H7 (cell line): ENCODE results near the gene DGKB. TPM values are rescaled to one million over a fixed set of nuclear protein-coding genes. Genes with fewer than 3 reads are reported as not detected.
A peak's percentile ranks its signal among the peaks of the same experiment; 100 is the strongest.

ENCODE experiments used
- DNase-seq: peaks from one replicate; pipeline ENCODE4 v3.0.0; 2012
- H3K27me3 ChIP-seq: 2 replicates; pipeline ENCODE4 v1.6.0; 2011; ENCODE audit warnings: mild to moderate bottlenecking, low read length; ENCODE audit not compliant: control insufficient read depth, insufficient read depth
- H3K36me3 ChIP-seq: replicated peaks from 2 replicates; pipeline ENCODE4 v1.5.1; 2011; ENCODE audit warnings: low read length; ENCODE audit not compliant: control insufficient read depth, insufficient read depth
- H3K4me3 ChIP-seq: 2 replicates; pipeline ENCODE4 v1.5.1; 2011; ENCODE audit warnings: low read depth, mild to moderate bottlenecking, control low read depth, low read length, moderate library complexity; ENCODE audit not compliant: insufficient read depth
- total RNA-seq: library from RNA; depleted of rRNA; stranded (reverse); fragments of >200 nt; shearing (Covaris generic); gene quantifications from 2 replicates; pipeline ENCODE4 v1.2.3, GENCODE V29; 2014

The DGKB gene
- total RNA-seq, 1 experiment from 2014 or later, result 0.52 TPM

DNA sequence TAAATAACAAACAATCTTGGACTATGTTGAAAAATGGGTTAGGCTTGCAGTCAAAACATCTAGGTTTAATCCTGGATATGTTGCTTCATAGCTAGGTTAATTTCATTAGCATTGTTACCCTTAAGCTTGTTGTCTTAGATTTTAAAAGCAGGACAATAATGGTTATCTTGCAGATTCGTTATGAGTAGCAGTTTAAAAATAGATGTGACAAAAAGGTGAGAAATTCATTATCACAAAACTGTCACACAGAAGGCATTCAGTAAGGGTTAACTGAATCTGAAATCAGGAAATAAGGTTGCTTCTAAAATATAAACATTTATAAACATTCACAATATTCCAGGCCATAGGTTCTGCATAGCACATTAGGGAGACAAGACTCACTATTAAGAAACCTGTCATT, 483.9 kb downstream of the DGKB start:
- H3K4me3 ChIP-seq, result no peak overlapping the region
- DNase-seq, result no peak
- no peaks in the 10 kb centered on the region for H3K36me3 ChIP-seq
- H3K27me3 ChIP-seq, result no peaks in the 10 kb centered on the region

GRCh38 chr7:14414274-14414986, 488.1 kb downstream of the DGKB start:
- no peak overlapping the region for H3K4me3 ChIP-seq
- H3K27me3 ChIP-seq, result no peaks in the 10 kb centered on the region
- no peaks in the 10 kb centered on the region for H3K36me3 ChIP-seq
- DNase-seq, result no peak

GRCh38 chr7:14407246-14408015, 495.1 kb downstream of the DGKB start:
- H3K27me3 ChIP-seq, result no peaks in the 10 kb centered on the region
- no peak for DNase-seq
- no peaks in the 10 kb centered on the region for H3K36me3 ChIP-seq
- no peak overlapping the region for H3K4me3 ChIP-seq

DNA sequence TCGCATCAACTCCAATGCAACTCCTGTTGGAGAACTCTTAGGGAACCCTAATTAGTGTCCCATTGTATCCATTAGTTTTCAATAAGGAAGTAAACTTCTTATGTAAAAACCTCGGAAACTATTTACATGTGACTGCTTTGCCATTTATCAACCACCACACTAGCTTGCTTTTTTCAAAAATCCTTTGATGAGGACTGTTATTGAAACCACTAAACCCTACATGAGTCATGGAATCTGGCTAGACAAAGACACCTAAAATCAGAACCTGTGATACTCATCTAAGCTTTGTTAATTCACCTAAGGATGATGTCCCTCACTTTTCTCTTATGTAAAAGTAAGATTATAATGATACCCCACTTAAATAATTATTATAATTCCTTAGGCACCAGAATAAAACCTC, 499.0 kb downstream of the DGKB start:
- DNase-seq, result no peak

GRCh38 chr7:14400271-14400670, 502.3 kb downstream of the DGKB start:
- DNase-seq, result no peak
- H3K36me3 ChIP-seq, result no peaks in the 10 kb centered on the region

More for the DNA sequence above, 499.0 kb downstream of the DGKB start:
- no peaks in the 10 kb centered on the region for H3K27me3 ChIP-seq
- no peaks in the 10 kb centered on the region for H3K36me3 ChIP-seq
- H3K4me3 ChIP-seq, result no peak overlapping the region

GRCh38 chr7:14398526-14398925, 504.0 kb downstream of the DGKB start:
- no peak for DNase-seq
- Histone ChIP-seq H3K27me3 (no peaks in the 10 kb centered on the region), H3K4me3 (no peak overlapping the region), H3K36me3 (no peaks in the 10 kb centered on the region)

More at GRCh38 chr7:14400271-14400670, 502.3 kb downstream of the DGKB start:
- Histone ChIP-seq H3K27me3 (no peaks in the 10 kb centered on the region), H3K4me3 (no peak overlapping the region)

- Histone ChIP-seq H3K27me3 (no peaks in the 10 kb centered on the region), H3K36me3 (no peaks in the 10 kb centered on the region), H3K4me3 (no peak overlapping the region)
- no peak for DNase-seq
These were observed 506.7 kb downstream of the DGKB start for GRCh38 chr7:14395860-14396259.

GRCh38 chr7:14394786-14395185, 507.8 kb downstream of the DGKB start:
- Histone ChIP-seq H3K36me3 (no peaks in the 10 kb centered on the region), H3K27me3 (no peaks in the 10 kb centered on the region), H3K4me3 (no peak overlapping the region)
- no peak for DNase-seq

DNA sequence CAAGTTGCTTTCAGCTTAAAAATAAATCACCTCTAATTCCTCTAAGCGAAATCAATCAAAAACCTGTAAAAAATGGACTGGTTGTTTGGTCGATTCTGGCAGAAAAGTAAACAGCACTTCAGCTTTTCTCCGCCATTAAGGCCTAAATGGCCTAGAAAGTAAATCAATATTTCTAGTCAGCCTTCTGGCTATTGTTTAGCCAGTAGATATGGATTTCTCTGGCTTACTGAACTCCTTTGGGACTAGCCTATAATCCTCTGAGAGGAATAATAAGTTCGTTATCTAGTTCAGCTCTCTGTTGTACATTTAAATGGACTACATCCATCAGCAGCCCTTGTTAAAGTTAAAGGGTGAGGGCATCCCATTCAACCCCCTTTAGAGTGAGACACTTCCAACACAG, 513.0 kb downstream of the DGKB start:
- Histone ChIP-seq H3K27me3 (no peaks in the 10 kb centered on the region), H3K36me3 (no peaks in the 10 kb centered on the region), H3K4me3 (no peak overlapping the region)
- no peak for DNase-seq

DNA sequence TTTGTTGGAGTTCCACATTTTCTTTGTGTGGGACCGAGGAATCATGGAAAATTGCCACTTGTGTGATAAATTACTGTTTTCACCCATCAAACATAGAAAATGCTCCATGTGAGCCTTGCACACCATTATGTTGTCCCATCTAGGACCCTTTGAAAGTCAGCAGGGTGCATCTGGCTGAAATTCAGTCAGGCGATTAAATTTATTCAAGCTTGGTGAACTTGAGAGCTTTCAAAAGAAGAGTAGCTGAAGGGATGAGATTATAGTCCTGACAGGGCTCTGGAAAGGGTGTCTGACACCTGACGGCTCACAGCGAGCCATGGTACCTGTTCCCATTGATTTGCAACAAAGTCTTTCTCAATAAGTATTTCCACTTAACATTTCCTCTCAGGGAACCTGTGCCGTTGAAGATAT, 513.4 kb downstream of the DGKB start:
- peak; percentile 2 for DNase-seq
- Histone ChIP-seq H3K36me3 (no peaks in the 10 kb centered on the region), H3K27me3 (no peaks in the 10 kb centered on the region), H3K4me3 (no peak overlapping the region)

- Histone ChIP-seq H3K4me3 (no peak overlapping the region), H3K27me3 (no peaks in the 10 kb centered on the region), H3K36me3 (no peaks in the 10 kb centered on the region)
- no peak for DNase-seq
These were observed 517.5 kb downstream of the DGKB start for GRCh38 chr7:14385074-14385473.

GRCh38 chr7:14381936-14382335, 520.6 kb downstream of the DGKB start:
- no peak overlapping the region for H3K4me3 ChIP-seq
- DNase-seq, result no peak
- no peaks in the 10 kb centered on the region for H3K36me3 ChIP-seq

DNA sequence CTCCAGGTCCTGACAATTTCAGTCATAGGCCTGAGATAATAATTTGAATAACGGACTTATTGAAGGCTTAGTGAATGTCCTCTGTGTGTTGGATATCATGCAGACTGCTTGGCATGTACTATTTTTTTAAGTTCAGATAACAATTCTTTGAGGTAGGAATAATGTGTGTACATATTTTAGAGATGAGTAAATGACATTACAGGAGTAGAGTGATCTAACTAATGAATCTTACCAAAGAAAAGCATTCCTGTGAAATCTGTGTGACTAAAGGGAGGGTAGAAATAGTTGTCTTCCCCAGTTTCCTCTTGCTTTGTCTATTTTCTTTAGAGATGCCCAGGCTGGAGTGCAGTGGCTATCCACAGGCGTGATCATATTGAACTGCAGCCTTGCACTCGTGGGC, 521.2 kb downstream of the DGKB start:
- H3K36me3 ChIP-seq, result no peaks in the 10 kb centered on the region
- no peak overlapping the region for H3K4me3 ChIP-seq
- no peak for DNase-seq
- H3K27me3 ChIP-seq, result no peaks in the 10 kb centered on the region

More at GRCh38 chr7:14381936-14382335, 520.6 kb downstream of the DGKB start:
- H3K27me3 ChIP-seq, result no peaks in the 10 kb centered on the region

- H3K4me3 ChIP-seq, result no peak overlapping the region
- no peaks in the 10 kb centered on the region for H3K27me3 ChIP-seq
- H3K36me3 ChIP-seq, result no peaks in the 10 kb centered on the region
- no peak for DNase-seq
These were observed 521.7 kb downstream of the DGKB start for GRCh38 chr7:14380881-14381280.

DNA sequence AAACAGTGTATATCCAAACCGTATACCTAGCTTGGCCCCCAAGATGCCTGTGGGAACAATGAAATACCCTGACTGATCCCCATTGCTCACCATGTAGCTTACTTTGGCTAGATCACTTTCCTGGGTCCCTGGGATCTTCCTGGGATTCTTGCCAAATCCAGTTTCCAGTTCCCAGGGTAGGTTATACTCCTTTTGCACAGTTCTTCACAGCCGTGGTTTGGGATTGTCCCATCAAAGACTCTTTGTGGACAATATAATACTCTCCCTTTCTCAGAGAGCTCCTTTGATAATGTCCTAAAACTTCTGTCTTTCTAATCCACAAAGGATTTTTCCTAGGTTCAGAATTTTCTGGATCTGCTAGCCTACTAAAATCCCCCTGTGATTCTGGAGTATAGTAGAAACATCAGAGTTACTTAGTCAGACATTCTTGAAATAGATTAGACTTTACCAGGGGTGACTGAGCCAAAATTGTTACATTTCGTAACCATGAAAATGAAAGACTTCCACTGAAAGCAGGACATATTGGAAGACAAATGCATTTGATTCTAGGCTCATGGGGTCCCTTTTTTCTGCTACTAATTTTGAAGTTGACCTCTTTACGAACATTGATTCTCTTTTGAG, 524.8 kb downstream of the DGKB start:
- no peak overlapping the region for H3K4me3 ChIP-seq
- H3K36me3 ChIP-seq, result no peaks in the 10 kb centered on the region
- no peak for DNase-seq
- H3K27me3 ChIP-seq, result no peaks in the 10 kb centered on the region
